ENCODE results near the gene CENPL. TPM values are rescaled to one million over a fixed set of nuclear protein-coding genes. Genes with fewer than 3 reads are reported as not detected.
"Not testable (repeated sequence)": the region's sequence is repeated elsewhere in the genome, so short reads cannot be mapped to it uniquely, and the experiment has no call there.

CENPL gene
- total and polyA plus RNA-seq, 2 of the 4 experiments (the other 2 are of a cell fraction) = 6.3 to 21.1 TPM

- no TSS peak for BruUV-seq (replicated peaks)
- Histone ChIP-seq H3K18ac (ENCODE audit: low read depth, low read length) (no peak overlapping the region), H3K79me1 (ENCODE audit: low read depth in 1 of 2, low read length in 2 of 2) (peaks cover 4 to 9% of the 10 kb centered on the region in 2 experiments), H2BK15ac (ENCODE audit: low read depth, low read length) (no peak overlapping the region), H3K4me2 (ENCODE audit: low read depth, low read length) (no peak overlapping the region), H2AK9ac (replicated peaks; ENCODE audit: low read depth, low read length, poor library complexity) (no peak overlapping the region), H4K91ac (ENCODE audit: insufficient read depth, low read depth, low read length) (no peak overlapping the region), H3K9ac (ENCODE audit: low read depth, low read length) (no peak overlapping the region), H3K9me3 (ENCODE audit: control insufficient read depth, insufficient read depth, low read length) (no peaks in the 10 kb centered on the region), H2AFZ (replicated peaks; ENCODE audit: low read length, poor library complexity) (no peak overlapping the region), H3K56ac (ENCODE audit: extremely low read depth, insufficient read depth, low read length) (no peak overlapping the region), H3K27ac (ENCODE audit: insufficient read depth, low read length) (no peak overlapping the region), H3K9me1 (ENCODE audit: insufficient read depth, low read length) (no peaks in the 10 kb centered on the region), H3K4ac (ENCODE audit: low read depth, low read length) (no peak overlapping the region), H4K8ac (ENCODE audit: low read depth in 2 of 2, low read length in 2 of 2) (no peak overlapping the region), H4K20me1 (ENCODE audit: insufficient read depth, low read length) (no peaks in the 10 kb centered on the region), H3K23ac (ENCODE audit: low read depth, low read length) (no peak overlapping the region), H4K5ac (ENCODE audit: low read depth, low read length) (no peak overlapping the region), H2BK5ac (ENCODE audit: low read depth, low read length, poor library complexity, severe bottlenecking) (no peak overlapping the region), H2AK5ac (ENCODE audit: low read depth, low read length) (no peak overlapping the region), H3K36me3 (ENCODE audit: control insufficient read depth, insufficient read depth, low read length) (peaks cover 7% of the 10 kb centered on the region), H2BK20ac (ENCODE audit: low read depth, low read length) (no peak overlapping the region), H3K4me3 (ENCODE audit: insufficient read depth, low read depth, low read length) (no peak overlapping the region), H3K4me1 (ENCODE audit: control insufficient read depth, insufficient read depth, low read length) (no peaks in the 10 kb centered on the region), H3K14ac (replicated peaks; ENCODE audit: low read depth, low read length) (no peak overlapping the region), H2BK120ac (ENCODE audit: low read depth, low read length) (no peak overlapping the region), H3K27me3 (ENCODE audit: control insufficient read depth, insufficient read depth, low read length) (no peaks in the 10 kb centered on the region)
- no peak for TF ChIP-seq NFE2L2 (IDR thresholded peaks at IDR 0.05; ENCODE audit: low read depth, low read length)
- TF ChIP-seq SMC3 (IDR thresholded peaks at IDR 0.05; ENCODE audit: low read depth, low read length) = no peak
- no peak for TF ChIP-seq RCOR1 (IDR thresholded peaks at IDR 0.05; ENCODE audit: insufficient replicate concordance, low read length)
- peak; percentile 72 for TF ChIP-seq CEBPB (IDR thresholded peaks at IDR 0.05; ENCODE audit: low read depth, low read length)
- dilution Hi-C loops (cut with HindIII; ENCODE audit: low sequenced_read_pairs, unreplicated experiment) (no loop called here), intact Hi-C loops (cut with micrococcal nuclease) (no loop called here), in situ Hi-C loops (cut with MboI; ENCODE audit: low sequenced_read_pairs) (no loop called here)
- DNase-seq (no peak), ATAC-seq (ENCODE audit: low read depth) (no peak)
- CTCF ChIA-PET = interaction anchor here (0.6 kb wide), 1 partner anchor 222 kb away, joined by 4 read pairs; no protein-coding TSS in a partner anchor
- WGBS, 2 experiments (ENCODE audit: extremely low coverage in 2 of 2, insufficient read length in 1 of 2) = 100% methylated on average over 1 of the region's 2 CpGs; no CpG with 5 or more reads in 1 of the 2 experiments
- POLR2A ChIA-PET (ENCODE audit: unreplicated experiment) = no interaction called here
Observed at GRCh38 chr1:173802961-173803360, 21.7 kb downstream of the CENPL start.

GRCh38 chr1:173799995-173800394, 24.7 kb downstream of the CENPL start:
- H3K4ac ChIP-seq (ENCODE audit: low read depth, low read length); ATAC-seq (ENCODE audit: low read depth); H3K36me3 ChIP-seq (ENCODE audit: control insufficient read depth, insufficient read depth, low read length); H2AK5ac ChIP-seq (ENCODE audit: low read depth, low read length); H4K91ac ChIP-seq (ENCODE audit: insufficient read depth, low read depth, low read length); H3K9me1 ChIP-seq (ENCODE audit: insufficient read depth, low read length); intact Hi-C loops (cut with micrococcal nuclease); H3K4me3 ChIP-seq (ENCODE audit: insufficient read depth, low read depth, low read length); H2BK15ac ChIP-seq (ENCODE audit: low read depth, low read length); H2AFZ ChIP-seq (replicated peaks; ENCODE audit: low read length, poor library complexity); H3K27ac ChIP-seq (ENCODE audit: insufficient read depth, low read length); H2BK120ac ChIP-seq (ENCODE audit: low read depth, low read length); H3K23ac ChIP-seq (ENCODE audit: low read depth, low read length); H3K4me1 ChIP-seq (ENCODE audit: control insufficient read depth, insufficient read depth, low read length); H3K56ac ChIP-seq (ENCODE audit: extremely low read depth, insufficient read depth, low read length); H3K14ac ChIP-seq (replicated peaks; ENCODE audit: low read depth, low read length); H3K79me1 ChIP-seq (ENCODE audit: low read depth in 1 of 2, low read length in 2 of 2); H4K8ac ChIP-seq (ENCODE audit: low read depth in 2 of 2, low read length in 2 of 2); in situ Hi-C loops (cut with MboI; ENCODE audit: low sequenced_read_pairs); H3K9me3 ChIP-seq (ENCODE audit: control insufficient read depth, insufficient read depth, low read length); H2AK9ac ChIP-seq (replicated peaks; ENCODE audit: low read depth, low read length, poor library complexity); H2BK20ac ChIP-seq (ENCODE audit: low read depth, low read length); H3K9ac ChIP-seq (ENCODE audit: low read depth, low read length); POLR2A ChIA-PET (ENCODE audit: unreplicated experiment); BruUV-seq (replicated peaks); CTCF ChIA-PET; H4K5ac ChIP-seq (ENCODE audit: low read depth, low read length); DNase-seq; H3K4me2 ChIP-seq (ENCODE audit: low read depth, low read length); H2BK5ac ChIP-seq (ENCODE audit: low read depth, low read length, poor library complexity, severe bottlenecking); H3K27me3 ChIP-seq (ENCODE audit: control insufficient read depth, insufficient read depth, low read length); H4K20me1 ChIP-seq (ENCODE audit: insufficient read depth, low read length); H3K18ac ChIP-seq (ENCODE audit: low read depth, low read length); dilution Hi-C loops (cut with HindIII; ENCODE audit: low sequenced_read_pairs, unreplicated experiment): not testable (repeated sequence)
- no CpG with 5 or more reads among the region's 1 CpG for WGBS, 2 experiments (ENCODE audit: extremely low coverage in 2 of 2, insufficient read length in 1 of 2)
